Small intestine (tissue), 7 donors: ENCODE data around the gene TMEM198. TPM values are rescaled to one million over a fixed set of nuclear protein-coding genes. Genes with fewer than 3 reads are reported as not detected.

ENCODE experiments used
- DNase-seq, 2 donors: peaks; one replicate each; pipeline versions ENCODE4 v3.0.0 to v3.0.0-alpha.2; 2013
- FAIRE-seq: peaks from 2 replicates; lab custom pipeline; 2012; peaks lifted over from hg19 to GRCh38; lab: Jason Lieb, UNC
- H3K27ac ChIP-seq, 3 donors: one replicate each; pipeline ENCODE4 v1.5.1; 2013; ENCODE audit warnings: low read length in 2 of 3, mild to moderate bottlenecking in 2 of 3, control low read depth in 1 of 3, inconsistent platforms in 1 of 3, low read depth in 1 of 3, moderate library complexity in 1 of 3
- H3K27me3 ChIP-seq, 3 donors: one replicate each; pipeline ENCODE4 v1.6.1; 2013; ENCODE audit warnings: low read length in 3 of 3, inconsistent platforms in 1 of 3; ENCODE audit not compliant: control insufficient read depth in 3 of 3, insufficient read depth in 3 of 3
- H3K36me3 ChIP-seq, 3 donors: one replicate each; pipeline ENCODE4 v1.6.1; 2013; ENCODE audit warnings: low read length in 3 of 3, inconsistent platforms in 1 of 3, low read depth in 1 of 3, mild to moderate bottlenecking in 1 of 3, moderate library complexity in 1 of 3; ENCODE audit not compliant: control insufficient read depth in 3 of 3, insufficient read depth in 2 of 3
- H3K4me1 ChIP-seq, 3 donors: one replicate each; pipeline ENCODE4 v1.6.1; 2013; ENCODE audit warnings: low read length in 2 of 3, inconsistent platforms in 1 of 3, low read depth in 1 of 3, mild to moderate bottlenecking in 1 of 3, moderate library complexity in 1 of 3; ENCODE audit not compliant: control insufficient read depth in 3 of 3, insufficient read depth in 2 of 3
- H3K4me3 ChIP-seq, 3 donors: one replicate each; pipeline ENCODE4 v1.5.1; 2013; ENCODE audit warnings: low read length in 3 of 3, control low read depth in 1 of 3, inconsistent platforms in 1 of 3, low read depth in 1 of 3, mild to moderate bottlenecking in 1 of 3, moderate library complexity in 1 of 3
- H3K9me3 ChIP-seq, 2 donors: one replicate each; pipeline ENCODE4 v1.6.1; 2013; ENCODE audit warnings: low read depth in 1 of 2, low read length in 1 of 2; ENCODE audit not compliant: control insufficient read depth in 2 of 2, insufficient read depth in 1 of 2
- WGBS, 3 donors: extraction: QIAGEN DNeasy Blood & Tissue Kit; methylation state at CpG; one replicate each; pipeline ENCODE4 v1.1.7; 2013; 5-methylcytosine and 5-hydroxymethylcytosine counted together
- polyA plus RNA-seq, 4 donors: library from polyadenylated mRNA; stranded (reverse) in 3 of 4; unstranded in 1 of 4; fragments of 200-250 nt in 3 of 4; fragments of 120-200 nt in 1 of 4; gene quantifications; one replicate each; pipeline versions ENCODE4 v1.2.1 to v1.2.3, GENCODE V29; 2013
- donor health status: healthy with polysubstance abuse.
- donor health status: control.
- donor health status: control.
- donor health status: Bipolar disorder and iron deficiency.
- donor health status: healthy.

The TMEM198 gene
- polyA plus RNA-seq, 4 donors: 1.8 to 23.5 (median 14.8) TPM

- H3K4me1 ChIP-seq: no peaks in the 10 kb centered on the region
- no peaks in the 10 kb centered on the region for H3K27me3 ChIP-seq
- H3K27ac ChIP-seq: no peak overlapping the region
- no peak for DNase-seq
- H3K9me3 ChIP-seq: no peaks in the 10 kb centered on the region
- peaks cover 0 to 69% (median 0%) of the 10 kb centered on the region in 3 donors for H3K36me3 ChIP-seq
- no peak overlapping the region for H3K4me3 ChIP-seq
- FAIRE-seq: no peak
- WGBS, 3 donors: 79 to 83% (median 83%) methylated on average over 32 to 35 of the region's 35 CpGs
Measured at GRCh38 chr2:219562049-219563020, 18.5 kb downstream of the TMEM198 start.

GRCh38 chr2:219563271-219563928 is 19.6 kb downstream of the TMEM198 start:
- FAIRE-seq (no peak), DNase-seq (no peak)
- H3K4me1 ChIP-seq: no peaks in the 10 kb centered on the region
- WGBS, 3 donors: 86 to 88% (median 88%) methylated on average over 20 of the region's 20 CpGs
- H3K4me3 ChIP-seq: no peak overlapping the region
- no peaks in the 10 kb centered on the region for H3K9me3 ChIP-seq
- no peaks in the 10 kb centered on the region for H3K27me3 ChIP-seq
- no peak overlapping the region for H3K27ac ChIP-seq
- H3K36me3 ChIP-seq: peaks cover 0 to 71% (median 0%) of the 10 kb centered on the region in 3 donors

- DNase-seq: peak; percentile 34 to 66
- 63 to 76% (median 72%) methylated on average over 21 of the region's 21 CpGs for WGBS, 3 donors
- Histone ChIP-seq H3K27ac (no peak overlapping the region), H3K4me3 (no peak overlapping the region), H3K27me3 (peaks cover 0 to 3% (median 0%) of the 10 kb centered on the region in 3 donors), H3K4me1 (peaks cover 0 to 5% (median 0%) of the 10 kb centered on the region in 3 donors), H3K9me3 (no peaks in the 10 kb centered on the region), H3K36me3 (peaks cover 0 to 75% (median 0%) of the 10 kb centered on the region in 3 donors)
- no peak for FAIRE-seq
Measured at GRCh38 chr2:219565130-219566080, 21.6 kb downstream of the TMEM198 start.

- DNase-seq (no peak), FAIRE-seq (no peak)
- H3K4me3 ChIP-seq: no peak overlapping the region
- 88 to 89% (median 88%) methylated on average over 11 of the region's 11 CpGs for WGBS, 3 donors
- no peaks in the 10 kb centered on the region for H3K9me3 ChIP-seq
- H3K27me3 ChIP-seq: peaks cover 0 to 3% (median 0%) of the 10 kb centered on the region in 3 donors
- H3K4me1 ChIP-seq: peaks cover 0 to 8% (median 0%) of the 10 kb centered on the region in 3 donors
- peaks cover 0 to 65% (median 0%) of the 10 kb centered on the region in 3 donors for H3K36me3 ChIP-seq
- H3K27ac ChIP-seq: no peak overlapping the region
Measured at GRCh38 chr2:219566640-219567039, 22.8 kb downstream of the TMEM198 start.

- 92 to 94% (median 94%) methylated on average over 18 of the region's 18 CpGs for WGBS, 3 donors
Measured at GRCh38 chr2:219567131-219567530, 23.3 kb downstream of the TMEM198 start.

GRCh38 chr2:219567791-219568361 is 24.0 kb downstream of the TMEM198 start:
- Histone ChIP-seq H3K27me3 (peaks cover 0 to 3% (median 0%) of the 10 kb centered on the region in 3 donors), H3K4me3 (no peak overlapping the region), H3K9me3 (no peaks in the 10 kb centered on the region), H3K36me3 (peaks cover 0 to 53% (median 0%) of the 10 kb centered on the region in 3 donors), H3K4me1 (peaks cover 0 to 15% (median 0%) of the 10 kb centered on the region in 3 donors), H3K27ac (no peak overlapping the region)
- DNase-seq: no peak
- WGBS, 3 donors: 91 to 94% (median 92%) methylated on average over 35 of the region's 35 CpGs
- no peak for FAIRE-seq

More at GRCh38 chr2:219567131-219567530, 23.3 kb downstream of the TMEM198 start:
- Histone ChIP-seq H3K27ac (no peak overlapping the region), H3K4me3 (no peak overlapping the region), H3K4me1 (peaks cover 0 to 12% (median 0%) of the 10 kb centered on the region in 3 donors), H3K27me3 (peaks cover 0 to 3% (median 0%) of the 10 kb centered on the region in 3 donors), H3K36me3 (peaks cover 0 to 60% (median 0%) of the 10 kb centered on the region in 3 donors), H3K9me3 (no peaks in the 10 kb centered on the region)
- FAIRE-seq (no peak), DNase-seq (no peak)

GRCh38 chr2:219569041-219569440 is 25.2 kb downstream of the TMEM198 start:
- H3K27ac ChIP-seq: no peak overlapping the region
- no peaks in the 10 kb centered on the region for H3K9me3 ChIP-seq
- peaks cover 0 to 15% (median 0%) of the 10 kb centered on the region in 3 donors for H3K4me1 ChIP-seq
- H3K4me3 ChIP-seq: no peak overlapping the region
- FAIRE-seq (no peak), DNase-seq (no peak)
- H3K27me3 ChIP-seq: peaks cover 0 to 3% (median 0%) of the 10 kb centered on the region in 3 donors
- 93 to 94% (median 93%) methylated on average over 6 of the region's 6 CpGs for whole genome bisulfite sequencing, 3 donors
- H3K36me3 ChIP-seq: peaks cover 0 to 41% (median 0%) of the 10 kb centered on the region in 3 donors
